ENCODE data around the gene CACNG1. TPM values are rescaled to one million over a fixed set of nuclear protein-coding genes. Genes with fewer than 3 reads are reported as not detected.

Gene CACNG1
- total RNA-seq, 2 donors from 2014 or later = not detected

DNA sequence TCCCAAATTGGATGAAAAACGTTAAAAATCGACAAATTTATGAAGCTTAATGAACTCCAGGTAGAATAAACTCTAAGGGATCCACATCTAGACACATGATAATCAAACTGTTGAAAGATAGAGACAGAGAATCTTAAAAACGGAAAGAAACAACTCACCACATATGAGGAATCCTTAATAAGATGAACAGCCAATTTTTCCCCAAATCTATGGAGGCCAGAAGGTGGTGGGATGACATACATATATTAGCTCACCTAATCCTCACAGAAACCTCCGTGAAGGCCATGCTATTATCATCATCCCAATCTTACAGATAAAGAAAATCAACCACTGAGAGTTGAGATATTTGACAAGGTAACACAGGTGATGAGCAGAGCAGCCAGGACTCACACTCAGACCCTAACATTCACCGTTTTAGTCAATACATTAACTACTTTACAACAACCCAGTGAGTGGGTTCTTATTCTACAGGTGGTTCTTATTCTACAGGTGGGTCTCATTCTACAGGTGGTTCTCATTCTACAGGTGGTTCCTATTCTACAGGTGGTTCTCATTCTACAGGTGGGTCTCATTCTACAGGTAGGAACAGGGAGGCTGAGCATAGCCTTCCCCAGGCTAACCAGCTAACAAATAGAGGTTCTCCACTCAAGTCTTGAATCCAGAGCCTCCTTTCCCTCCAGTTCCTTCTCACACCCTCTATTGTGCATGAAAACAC, 4.8 kb downstream of the CACNG1 start:
- ATAC-seq (no peak), DNase-seq (no peak)
- intact Hi-C loops (cut with DNase I, micrococcal nuclease) = no loop called here

DNA sequence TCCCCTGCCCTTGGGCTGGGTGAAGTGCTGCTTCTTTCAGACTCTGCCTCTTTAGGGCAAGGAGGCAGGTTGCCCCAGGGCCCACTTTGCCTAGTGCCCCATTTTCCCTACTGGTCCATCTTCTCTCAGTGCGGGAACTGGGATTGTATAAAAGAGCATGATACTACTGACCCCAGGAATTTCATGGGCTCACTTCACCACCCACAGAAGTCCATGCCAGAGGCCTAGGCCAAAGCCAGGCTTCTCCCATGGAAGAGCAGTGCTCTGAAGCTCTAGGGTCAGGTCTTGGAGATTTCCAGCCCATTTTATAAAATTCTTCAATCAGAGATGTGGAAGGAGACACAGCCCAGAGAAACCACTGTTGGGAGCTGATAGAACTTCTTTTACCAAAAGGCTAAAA, 5.7 kb downstream of the CACNG1 start:
- no peak for ATAC-seq
- peak in 1 of 2 donors; percentile 0 for DNase-seq
- intact Hi-C loops (cut with DNase I, micrococcal nuclease) = no loop called here

DNA sequence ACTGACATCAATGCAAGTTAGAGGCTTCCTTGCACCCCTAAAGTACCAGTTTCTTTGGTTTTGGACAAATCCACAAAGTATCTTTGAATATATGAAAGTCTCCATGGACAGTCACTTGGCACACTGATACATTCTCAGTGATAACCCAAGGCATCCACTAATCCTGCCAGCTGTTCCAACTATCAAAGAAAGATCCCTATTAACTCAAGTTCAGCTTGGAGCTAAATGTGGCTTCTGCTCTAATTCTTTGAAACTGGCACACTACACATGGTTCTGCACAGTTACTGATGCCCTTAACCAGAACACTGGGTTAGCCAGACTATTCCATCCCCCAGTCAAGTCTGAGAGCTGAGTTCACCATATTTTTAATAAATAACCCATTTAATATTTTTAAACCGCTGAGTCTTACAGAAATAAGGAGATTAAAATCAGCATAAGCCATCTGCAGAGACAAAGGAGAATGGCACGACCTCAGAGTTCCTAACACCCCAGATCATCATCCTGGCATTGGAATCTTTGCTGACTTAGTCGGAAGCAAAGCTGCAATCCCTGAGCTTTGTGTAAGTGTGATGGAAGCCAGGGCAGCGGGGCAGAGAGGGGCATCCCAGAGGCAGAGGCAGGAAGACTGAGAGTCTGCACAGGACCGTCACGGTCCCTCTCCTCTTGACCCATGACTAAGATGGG, 6.3 kb downstream of the CACNG1 start:
- peak in 1 of 2 donors; percentile 1 for DNase-seq
- ATAC-seq = no peak
- intact Hi-C loops (cut with DNase I, micrococcal nuclease) = no loop called here

DNA sequence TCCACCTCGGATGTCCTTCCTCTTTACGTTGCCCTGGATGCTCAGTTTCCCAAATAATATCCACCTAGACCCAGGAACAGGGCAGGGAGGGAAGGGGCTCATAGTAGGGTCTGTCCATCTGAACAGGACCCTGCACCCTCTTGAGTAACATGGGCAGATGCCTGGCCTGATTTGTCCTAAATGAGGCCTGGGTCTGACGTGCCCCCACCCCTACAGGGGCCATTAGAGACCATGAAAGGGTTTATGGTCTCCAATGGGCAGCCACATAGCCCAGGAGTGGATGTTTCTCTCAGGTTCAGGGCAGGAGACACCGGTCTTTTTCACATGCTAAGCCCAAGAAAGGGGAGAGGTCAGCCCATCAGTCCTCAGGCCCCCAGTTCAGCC, 6.8 kb downstream of the CACNG1 start:
- intact Hi-C loops (cut with DNase I, micrococcal nuclease) = no loop called here
- ATAC-seq (no peak), DNase-seq (no peak)

DNA sequence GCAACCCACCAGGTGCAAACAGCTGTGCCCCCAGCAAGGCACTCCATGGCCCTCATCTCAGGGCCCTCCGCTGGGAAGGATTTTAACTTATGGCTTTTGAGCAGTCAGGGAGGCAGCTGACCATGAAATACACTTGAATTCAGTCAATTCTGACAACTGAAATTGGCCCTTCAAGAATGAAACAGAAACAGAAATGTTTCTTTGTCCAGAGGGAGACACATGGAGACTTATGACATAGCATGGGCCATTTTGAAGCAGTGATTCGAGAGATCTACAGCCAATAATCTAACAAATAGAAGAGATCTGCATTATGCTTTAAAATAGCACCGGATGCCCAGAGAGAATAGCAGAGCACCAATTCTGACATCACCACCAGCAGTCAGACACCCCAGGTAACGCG, 7.5 kb downstream of the CACNG1 start:
- intact Hi-C loops (cut with DNase I, micrococcal nuclease) = no loop called here
- no peak for DNase-seq
- ATAC-seq = no peak

DNA sequence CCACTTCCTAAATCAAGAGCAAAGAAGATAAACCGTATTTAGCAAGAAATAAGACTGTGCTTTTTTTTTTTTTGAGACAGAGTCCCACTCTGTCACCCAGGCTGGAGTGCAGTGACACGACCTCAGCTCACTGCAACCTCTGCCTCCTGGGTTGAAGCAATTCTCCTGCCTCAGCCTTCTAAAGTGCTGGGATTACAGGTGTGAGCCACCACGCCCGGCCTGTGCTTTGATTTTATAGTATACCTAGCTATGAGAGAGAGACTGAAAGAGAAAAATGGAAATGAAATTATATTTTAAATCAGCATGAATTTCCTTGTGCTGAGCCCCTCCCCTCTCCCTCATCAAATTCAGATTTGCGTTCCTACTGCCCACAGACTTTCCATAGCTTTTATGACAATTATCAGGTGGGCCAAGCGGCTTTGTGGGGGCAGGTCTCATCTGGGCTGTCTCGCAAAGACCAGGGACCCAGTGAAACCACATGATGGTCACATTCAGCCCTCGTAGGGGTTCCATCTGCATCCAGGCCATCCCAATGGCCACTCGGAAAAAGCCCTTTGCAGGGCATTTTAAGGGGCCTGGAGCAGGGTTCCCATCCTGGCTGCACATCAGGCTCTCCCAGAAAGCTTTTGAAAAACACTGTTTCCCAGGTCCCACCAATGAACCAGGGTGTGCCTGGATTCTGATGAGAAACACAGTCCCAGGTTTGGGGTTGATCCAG, 8.5 kb downstream of the CACNG1 start:
- ATAC-seq (peak; percentile 46), DNase-seq (peak in 1 of 2 donors; percentile 47)

DNA sequence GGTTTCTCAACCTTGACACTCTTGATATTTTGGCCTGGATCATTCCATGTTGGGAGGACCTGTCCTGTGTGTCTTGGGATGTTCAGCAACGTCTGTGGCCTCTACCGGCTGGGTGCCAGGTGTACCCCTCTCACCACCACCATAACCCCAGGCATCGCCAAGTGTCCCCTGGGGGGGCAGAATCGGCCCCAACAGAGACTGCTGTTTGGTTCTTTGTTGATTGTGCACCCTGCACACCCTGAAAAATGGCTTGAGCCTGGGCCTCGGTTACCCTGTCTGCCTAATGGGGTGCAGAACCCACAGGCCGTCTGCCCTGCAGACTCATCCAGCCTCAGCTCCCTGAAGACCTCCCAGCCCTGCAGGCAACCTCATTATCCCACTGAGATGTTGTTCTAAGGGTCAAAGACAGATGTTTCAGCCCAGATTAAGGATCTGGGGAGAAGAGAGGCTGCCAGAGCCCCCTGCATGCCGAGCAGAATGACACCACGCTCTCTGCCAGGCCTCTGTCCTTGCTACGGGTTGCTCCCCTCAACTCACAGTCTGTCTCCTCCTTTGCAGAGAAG, 9.2 kb downstream of the CACNG1 start:
- intact Hi-C loops (cut with DNase I, micrococcal nuclease) = no loop called here
- no peak for DNase-seq
- ATAC-seq = no peak

More for the DNA sequence above, 8.5 kb downstream of the CACNG1 start:
- intact Hi-C loops (cut with DNase I, micrococcal nuclease) = no loop called here

DNA sequence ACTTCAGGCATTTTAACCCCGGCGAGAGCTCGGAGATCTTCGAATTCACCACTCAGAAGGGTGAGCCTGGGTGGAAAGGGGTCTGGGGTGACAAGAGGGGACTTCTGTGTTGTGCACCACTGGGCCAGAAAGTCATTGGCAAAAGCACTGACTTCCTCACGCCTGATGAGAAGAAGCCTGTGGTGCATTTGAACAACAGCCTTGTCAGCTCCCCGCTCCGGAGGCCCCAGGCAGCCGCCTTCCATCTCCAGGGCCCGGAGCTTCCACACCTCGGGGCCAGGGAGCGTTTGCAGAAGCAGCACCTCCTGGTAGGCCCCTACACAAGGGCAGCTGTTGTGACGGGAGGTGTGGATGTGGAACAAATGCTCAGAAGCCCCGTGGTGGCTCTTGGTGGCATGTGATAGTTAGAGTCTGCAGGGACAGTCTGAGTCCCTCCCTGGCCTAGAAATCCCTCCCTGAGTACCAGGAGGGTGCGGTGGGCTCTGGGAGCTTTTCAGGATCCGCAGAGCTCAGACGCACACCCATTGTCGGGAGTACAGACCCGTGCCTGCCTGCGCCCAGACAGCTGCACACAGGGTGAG, 9.7 kb downstream of the CACNG1 start:
- DNase-seq = no peak
- no peak for ATAC-seq

DNA sequence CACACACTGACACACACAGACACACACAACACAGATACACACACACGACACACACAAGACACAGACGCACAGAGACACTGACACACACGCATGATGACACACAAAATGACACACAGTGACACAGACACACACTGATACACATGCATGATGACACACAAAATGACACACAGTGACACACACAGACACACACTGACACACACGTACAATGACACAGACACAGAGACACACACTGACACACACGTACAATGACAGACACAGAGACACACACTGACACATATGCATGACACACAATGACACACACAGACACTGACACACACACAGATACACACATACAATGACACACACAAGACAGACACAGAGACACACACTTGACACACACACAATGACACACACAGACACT, 10.3 kb downstream of the CACNG1 start:
- intact Hi-C loops (cut with DNase I, micrococcal nuclease) = no loop called here
- DNase-seq = no peak
- ATAC-seq = no peak

More for the DNA sequence above, 9.7 kb downstream of the CACNG1 start:
- intact Hi-C loops (cut with DNase I, micrococcal nuclease) = no loop called here

DNA sequence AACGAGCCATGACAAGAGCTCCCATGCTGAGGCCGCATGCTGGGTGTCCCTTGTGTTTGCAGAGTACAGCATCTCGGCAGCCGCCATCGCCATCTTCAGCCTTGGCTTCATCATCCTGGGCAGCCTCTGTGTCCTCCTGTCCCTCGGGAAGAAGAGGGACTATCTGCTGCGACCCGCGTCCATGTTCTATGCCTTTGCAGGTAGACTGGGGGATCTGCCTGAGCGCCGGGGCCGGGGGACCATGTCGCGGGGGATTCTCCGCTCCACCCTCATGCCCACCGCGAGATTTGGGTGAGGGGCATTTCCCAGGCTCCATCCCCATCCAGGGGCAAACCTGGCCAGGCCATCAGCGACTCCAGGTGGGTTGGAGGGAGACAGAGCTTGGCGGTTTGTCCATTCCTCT, 10.7 kb downstream of the CACNG1 start:
- intact Hi-C loops (cut with DNase I, micrococcal nuclease) = no loop called here
- ATAC-seq = no peak
- no peak for DNase-seq

DNA sequence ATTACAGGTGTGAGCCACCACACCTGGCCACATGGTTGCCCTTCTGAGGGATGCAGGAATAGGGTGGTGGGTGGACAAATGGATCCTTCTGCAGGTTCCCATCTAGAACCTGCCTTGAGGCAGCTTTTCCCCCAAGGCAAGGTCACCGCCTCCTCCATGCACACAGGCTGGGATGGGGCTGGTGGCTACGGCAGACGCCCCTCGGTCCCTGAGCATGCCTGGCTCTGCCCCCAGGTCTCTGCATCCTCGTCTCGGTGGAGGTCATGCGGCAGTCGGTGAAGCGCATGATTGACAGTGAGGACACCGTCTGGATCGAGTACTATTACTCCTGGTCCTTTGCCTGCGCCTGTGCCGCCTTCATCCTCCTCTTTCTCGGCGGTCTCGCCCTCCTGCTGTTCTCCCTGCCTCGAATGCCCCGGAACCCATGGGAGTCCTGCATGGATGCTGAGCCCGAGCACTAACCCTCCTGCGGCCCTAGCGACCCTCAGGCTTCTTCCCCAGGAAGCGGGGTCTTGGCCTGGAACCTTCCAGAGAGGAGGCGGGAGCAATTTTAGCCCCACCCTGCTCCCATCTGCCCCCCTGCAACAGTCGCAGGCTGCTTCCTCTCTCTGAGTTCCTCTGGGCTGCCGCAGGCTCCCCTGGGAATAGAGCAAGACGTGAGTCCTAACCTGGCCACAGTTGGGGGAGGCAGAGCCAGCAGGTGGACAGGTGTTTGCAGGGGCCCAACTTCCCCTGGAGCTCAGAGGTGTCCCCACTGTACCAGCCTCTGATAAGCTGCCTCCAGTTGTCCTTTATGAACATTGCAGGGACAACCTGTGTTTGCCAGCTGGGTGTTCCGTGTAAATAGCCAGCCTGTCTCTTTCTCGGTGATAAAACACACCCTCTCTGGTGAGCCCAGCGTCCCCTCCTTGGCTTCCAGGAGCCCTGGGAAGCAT, 11.7 kb downstream of the CACNG1 start:
- DNase-seq (peak; percentile 56 to 76), ATAC-seq (peak; percentile 96)
- intact Hi-C loops (cut with DNase I, micrococcal nuclease) = no loop called here

DNA sequence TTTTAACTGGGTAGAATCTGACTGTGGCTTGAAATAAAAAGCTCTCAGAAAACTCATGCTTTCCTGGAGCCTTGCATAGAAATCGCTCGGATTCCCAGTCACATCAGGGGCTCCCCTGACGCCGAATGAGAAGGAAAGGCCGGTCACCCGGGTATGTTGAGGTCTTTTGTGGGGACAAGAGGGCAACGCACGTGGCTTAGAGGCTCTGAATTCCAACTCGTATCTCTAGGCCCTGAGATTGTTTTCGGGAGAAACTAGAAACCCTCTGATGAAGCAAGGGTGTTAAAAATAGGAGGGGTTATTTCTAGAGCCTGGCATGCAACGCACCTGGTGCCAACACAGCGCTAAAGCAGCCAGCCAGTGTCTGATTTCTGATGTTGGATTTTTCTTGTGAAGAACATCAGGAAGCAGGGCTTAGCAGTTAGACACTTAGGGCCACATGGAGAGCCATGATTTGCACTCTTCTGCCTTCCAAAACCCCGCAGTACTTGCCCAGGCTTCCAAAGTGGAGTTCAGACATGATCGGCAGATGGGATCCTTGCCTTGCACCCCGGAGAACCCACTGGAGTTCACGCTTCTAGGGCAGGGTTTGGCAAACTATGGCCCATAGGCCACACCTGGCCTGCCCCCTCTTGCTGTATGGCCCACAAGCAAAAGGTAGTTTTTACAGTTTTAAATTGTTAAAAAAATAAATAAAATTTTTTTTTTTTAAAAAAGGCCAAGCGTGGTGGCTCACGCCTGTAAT, 12.6 kb downstream of the CACNG1 start:
- DNase-seq = no peak
- intact Hi-C loops (cut with DNase I, micrococcal nuclease) = no loop called here
- peak; percentile 31 for ATAC-seq

DNA sequence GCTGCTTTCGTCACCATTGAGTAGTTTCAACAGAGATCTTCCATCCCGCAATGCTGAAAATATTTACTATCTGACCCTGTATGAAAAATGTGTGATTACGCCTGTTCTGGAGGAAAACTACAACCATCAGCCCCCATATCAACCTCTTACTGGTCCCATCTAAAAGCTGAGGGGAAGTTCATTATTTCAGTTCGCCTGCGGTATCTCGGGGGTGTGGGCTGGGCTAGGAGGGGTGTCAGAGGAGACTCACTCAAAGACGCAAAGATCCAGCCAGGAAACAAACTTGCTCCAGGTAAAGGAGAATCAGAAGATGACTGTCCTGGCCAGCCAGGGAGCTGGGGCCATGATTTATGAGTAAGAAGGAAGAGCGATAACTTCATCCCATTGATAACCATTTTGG, 13.7 kb downstream of the CACNG1 start:
- ATAC-seq (no peak), DNase-seq (no peak)
- intact Hi-C loops (cut with DNase I, micrococcal nuclease) = no loop called here

DNA sequence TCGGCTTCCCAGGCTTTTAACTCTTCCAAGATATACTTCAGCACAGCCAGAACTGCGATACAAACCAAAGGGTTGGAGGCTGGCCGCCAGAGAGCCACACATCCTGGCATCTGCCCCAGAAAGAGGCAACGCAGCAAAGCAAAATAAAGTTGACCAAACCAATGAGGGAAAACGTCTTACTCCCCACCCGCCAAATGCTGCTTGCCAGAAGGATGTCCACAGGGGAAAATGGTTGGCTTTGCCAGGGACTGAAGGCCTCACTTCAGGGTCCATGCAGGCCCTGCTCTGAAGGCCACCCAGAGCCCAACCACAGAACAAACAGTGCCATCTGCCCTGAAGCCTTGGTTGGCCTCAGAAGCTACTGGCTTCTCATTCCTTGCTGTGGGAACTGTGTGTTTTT, 15.0 kb downstream of the CACNG1 start:
- intact Hi-C loops (cut with DNase I, micrococcal nuclease) = no loop called here
- DNase-seq (no peak), ATAC-seq (no peak)

DNA sequence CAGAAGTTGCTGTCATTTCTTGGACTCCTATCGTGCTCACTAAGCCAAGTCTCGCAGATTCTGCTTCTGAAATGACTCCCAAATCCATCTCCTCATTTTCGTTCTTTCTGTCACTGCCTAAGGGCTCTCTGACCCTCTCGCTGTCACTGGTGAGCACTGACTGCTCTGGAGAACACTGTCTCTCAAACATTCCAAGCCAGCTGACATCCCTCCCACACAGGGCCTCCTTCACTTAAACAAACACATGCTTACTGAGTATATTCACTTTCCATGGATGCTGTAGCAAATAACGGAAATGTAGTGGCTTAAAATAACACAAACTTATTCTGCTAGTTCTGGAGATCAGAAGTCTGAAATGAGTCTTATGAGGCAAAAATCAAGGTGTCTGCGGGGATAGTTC, 18.8 kb downstream of the CACNG1 start:
- DNase-seq (no peak), ATAC-seq (no peak)
- intact Hi-C loops (cut with DNase I, micrococcal nuclease) = no loop called here

DNA sequence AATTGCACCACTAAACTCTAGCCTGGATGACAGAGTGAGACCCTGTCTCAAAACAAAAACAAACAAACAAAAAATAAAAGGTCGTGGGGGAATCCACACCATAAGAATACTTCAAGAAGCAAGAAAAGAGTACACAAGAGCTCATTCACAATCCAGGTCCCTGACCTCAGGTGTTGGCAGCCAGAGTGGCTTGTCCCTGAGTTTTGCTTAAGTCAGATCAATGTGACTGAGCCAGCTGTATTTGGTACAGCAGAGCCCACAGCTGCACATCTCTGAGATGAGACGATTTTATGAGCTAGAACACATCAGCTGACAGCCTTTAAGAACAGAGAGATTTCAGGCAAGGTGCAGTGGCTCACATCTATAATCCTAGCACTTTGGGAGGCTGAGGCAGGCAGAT, 22.4 kb downstream of the CACNG1 start:
- no peak for ATAC-seq
- intact Hi-C loops (cut with DNase I, micrococcal nuclease) = no loop called here
- DNase-seq = no peak

DNA sequence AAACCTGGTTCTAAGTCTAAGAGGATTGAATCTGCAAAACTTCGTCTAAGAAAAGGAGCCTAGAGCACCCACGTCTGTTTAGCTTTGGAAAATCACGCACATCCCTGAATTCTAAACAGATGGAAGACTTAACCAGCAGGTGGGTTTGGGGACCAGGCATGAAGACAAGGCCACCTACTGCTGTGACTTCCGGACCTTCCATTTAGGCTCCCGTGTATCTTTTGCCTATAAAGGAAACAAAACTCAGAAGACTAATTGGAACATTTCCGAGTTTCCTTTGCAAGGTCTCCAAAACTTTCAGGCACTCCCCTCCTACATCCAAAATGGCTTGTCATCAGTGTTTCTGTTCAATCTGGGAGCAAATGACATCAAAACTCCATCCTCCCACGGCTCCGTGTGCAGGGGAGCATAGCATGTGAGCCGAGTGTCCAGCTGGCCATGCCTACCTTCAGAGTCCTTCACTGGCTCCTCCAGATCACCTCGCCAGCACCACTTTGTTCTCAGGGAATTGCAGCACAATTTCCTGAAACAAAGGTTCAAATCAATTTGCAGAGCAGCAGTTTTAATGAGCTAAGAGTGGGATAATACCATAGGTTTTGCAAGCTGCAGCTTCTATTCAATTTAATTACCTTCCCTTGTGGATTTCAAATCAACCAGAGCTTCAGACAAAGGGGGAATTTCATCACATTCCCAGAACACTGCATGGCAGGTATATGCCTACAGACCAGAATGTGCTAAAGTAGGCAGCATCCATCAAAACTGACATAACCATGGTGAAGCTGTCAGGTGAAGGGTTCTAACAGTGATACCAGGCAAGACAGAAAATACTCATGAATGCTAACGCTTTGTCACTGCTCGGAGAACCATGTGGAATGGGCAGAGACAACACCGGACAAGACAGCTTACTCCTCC, 23.5 kb downstream of the CACNG1 start:
- DNase-seq (no peak), ATAC-seq (no peak)
- intact Hi-C loops (cut with DNase I, micrococcal nuclease) = no loop called here

All from left colon (tissue), 2 donors.